Hepatocyte (in vitro differentiated cells): ENCODE results near the gene ANOS1.

ENCODE experiments used
- EZH2 ChIP-seq: fragments of 200-600 bp; sonication (generic); IDR thresholded peaks from 2 replicates; pipeline ENCODE4 v1.6.1; 2016; ENCODE audit warnings: antibody characterized with exemption, mild to moderate bottlenecking, borderline replicate concordance
- TF ChIP-seq, protein P1 (sequence below): fragments of 200-600 bp; sonication (generic); IDR thresholded peaks from 2 replicates; pipeline ENCODE4 v1.5.1; 2016; ENCODE audit warnings: antibody characterized with exemption, mild to moderate bottlenecking; ENCODE audit not compliant: poor library complexity

- TF ChIP-seq, protein P1, sequence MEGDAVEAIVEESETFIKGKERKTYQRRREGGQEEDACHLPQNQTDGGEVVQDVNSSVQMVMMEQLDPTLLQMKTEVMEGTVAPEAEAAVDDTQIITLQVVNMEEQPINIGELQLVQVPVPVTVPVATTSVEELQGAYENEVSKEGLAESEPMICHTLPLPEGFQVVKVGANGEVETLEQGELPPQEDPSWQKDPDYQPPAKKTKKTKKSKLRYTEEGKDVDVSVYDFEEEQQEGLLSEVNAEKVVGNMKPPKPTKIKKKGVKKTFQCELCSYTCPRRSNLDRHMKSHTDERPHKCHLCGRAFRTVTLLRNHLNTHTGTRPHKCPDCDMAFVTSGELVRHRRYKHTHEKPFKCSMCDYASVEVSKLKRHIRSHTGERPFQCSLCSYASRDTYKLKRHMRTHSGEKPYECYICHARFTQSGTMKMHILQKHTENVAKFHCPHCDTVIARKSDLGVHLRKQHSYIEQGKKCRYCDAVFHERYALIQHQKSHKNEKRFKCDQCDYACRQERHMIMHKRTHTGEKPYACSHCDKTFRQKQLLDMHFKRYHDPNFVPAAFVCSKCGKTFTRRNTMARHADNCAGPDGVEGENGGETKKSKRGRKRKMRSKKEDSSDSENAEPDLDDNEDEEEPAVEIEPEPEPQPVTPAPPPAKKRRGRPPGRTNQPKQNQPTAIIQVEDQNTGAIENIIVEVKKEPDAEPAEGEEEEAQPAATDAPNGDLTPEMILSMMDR, result no peak
- TF ChIP-seq EZH2, result no peak
Observed at GRCh38 chrX:8546715-8547114, 185.2 kb downstream of the ANOS1 start.
